ENCODE data around the gene SOX8.

Gene SOX8

GRCh38 chr16:989354-989814 lies 7.8 kb downstream of the SOX8 start:
- no peak for DNase-seq

GRCh38 chr16:990516-991291 lies 9.1 kb downstream of the SOX8 start:
- DNase-seq: no peak

DNA sequence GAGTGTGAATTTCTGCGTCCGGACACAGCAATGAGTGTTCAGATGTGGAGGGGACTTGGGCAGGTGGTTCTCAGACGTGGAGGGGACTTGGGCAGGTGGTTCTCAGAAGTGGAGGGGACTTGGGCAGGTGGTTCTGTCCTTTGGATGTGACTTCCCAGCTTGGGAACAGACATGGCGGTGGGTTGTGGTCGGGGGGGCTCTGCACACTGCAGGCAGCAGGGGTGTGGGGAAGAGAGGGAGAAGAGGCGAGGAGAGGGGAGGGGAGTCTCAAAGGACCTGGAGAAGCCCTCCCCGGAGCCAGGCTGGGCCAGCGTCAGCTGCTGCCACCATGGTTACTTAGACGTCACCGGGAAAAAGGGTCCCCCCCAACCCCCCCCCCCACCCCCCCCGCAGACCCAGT lies 9.8 kb downstream of the SOX8 start:
- DNase-seq: no peak

GRCh38 chr16:991773-992172 lies 10.2 kb downstream of the SOX8 start:
- no peak for DNase-seq

DNA sequence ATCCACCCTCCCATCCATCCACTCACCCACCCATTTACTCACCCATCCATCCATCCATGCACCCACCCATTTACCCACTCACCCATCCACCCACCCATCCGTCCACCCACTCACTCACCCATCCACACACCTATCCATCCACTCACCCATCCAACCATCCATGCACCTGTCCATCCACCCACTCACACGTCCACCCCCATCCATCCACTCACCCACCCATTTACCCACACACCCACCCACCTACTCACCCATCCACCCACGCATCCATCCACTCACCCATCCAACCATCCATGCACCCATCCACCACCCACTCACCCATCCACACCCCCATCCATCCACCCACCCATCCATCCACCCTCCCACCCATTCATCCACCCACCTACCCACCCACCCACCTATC lies 12.2 kb downstream of the SOX8 start:
- no peak for DNase-seq

GRCh38 chr16:995087-995486 lies 13.5 kb downstream of the SOX8 start:
- DNase-seq: no peak

- DNase-seq: no peak
Measured at GRCh38 chr16:995783-996182, 14.2 kb downstream of the SOX8 start.

DNA sequence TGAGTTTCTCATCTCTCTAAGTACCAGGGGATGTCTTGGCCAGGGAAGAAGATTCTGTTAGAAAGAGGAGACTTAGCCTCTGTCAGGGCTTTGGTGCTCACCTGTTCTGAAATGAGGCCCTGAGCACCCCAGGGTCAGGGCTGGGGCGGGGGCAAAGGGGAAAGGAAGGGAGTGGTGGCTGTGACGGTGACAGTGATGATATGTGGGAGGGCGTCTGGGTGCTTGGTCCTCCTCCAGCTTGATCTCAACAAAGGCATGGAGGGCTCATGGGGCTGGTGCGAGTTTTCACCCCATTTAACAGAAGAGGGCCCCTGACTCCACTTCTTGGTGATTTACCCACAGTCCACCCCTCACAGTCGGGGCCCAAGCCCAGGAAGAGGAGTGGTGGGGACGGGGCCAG lies 15.1 kb downstream of the SOX8 start:
- peak; percentile 32 to 54 for DNase-seq

GRCh38 chr16:997440-998051 lies 16.0 kb downstream of the SOX8 start:
- DNase-seq: peak; percentile 84 to 85

DNA sequence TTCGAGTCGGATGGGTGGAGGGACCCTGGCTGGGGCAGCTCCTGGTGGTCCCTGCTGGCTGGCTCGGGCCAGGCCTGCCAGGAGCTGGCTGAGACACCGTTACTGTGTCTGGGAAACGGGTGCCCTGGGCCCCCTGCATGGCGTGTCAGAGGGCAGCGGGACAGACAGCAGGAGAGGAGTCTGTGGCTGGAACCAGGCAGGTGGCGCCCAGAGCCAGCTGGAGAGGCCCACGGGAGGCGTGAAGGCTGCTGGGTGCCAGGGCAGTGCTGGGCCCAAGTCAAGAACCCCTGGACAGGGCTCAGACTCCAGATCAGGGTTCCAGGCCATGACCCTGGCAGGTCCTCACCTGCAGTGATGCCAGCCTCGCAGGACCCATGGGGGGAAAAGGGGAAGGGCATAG lies 16.6 kb downstream of the SOX8 start:
- no peak for DNase-seq

DNA sequence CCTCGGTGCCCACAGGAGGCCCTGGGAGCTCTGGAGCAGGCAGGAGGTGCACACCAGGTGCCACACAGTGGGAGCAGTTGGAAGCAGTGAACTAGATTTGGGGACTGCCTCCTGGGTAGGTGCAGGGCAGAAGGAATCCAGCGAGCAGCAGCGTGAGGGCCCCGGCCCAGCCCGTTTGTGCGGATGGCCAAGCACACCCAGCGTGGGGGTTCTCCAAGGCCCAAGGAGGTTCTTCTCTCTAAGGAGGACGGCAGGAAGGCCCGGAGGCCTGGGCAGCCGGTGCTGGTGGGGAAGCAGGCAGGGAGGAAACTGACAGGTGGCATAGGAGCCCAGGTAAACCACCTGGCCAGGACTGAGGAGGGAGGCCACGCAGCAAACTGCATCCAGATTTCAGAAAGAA lies 17.0 kb downstream of the SOX8 start:
- no peak for DNase-seq

DNA sequence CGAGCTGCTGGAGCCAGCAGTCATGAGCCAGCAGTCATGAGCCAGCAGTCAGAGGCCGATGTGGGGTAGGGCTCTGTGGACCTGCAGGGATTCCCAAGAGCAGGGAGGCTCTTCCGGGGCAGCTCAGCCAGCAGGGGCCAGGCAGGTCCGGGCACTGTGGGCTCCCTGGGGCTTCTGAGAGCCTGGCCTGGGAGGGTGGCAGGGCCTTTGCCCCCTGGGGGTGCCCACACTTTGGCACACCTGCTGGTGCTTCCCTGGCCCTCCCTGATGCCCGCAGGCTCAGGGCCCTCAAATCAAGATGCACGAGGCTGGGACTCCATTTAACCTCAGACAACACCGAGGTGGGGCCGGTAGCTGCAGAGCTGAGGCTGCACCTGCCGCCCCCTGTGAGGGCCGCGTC lies 18.1 kb downstream of the SOX8 start:
- DNase-seq: no peak

- DNase-seq: no peak
Measured at GRCh38 chr16:1000608-1001007, 19.0 kb downstream of the SOX8 start.

DNA sequence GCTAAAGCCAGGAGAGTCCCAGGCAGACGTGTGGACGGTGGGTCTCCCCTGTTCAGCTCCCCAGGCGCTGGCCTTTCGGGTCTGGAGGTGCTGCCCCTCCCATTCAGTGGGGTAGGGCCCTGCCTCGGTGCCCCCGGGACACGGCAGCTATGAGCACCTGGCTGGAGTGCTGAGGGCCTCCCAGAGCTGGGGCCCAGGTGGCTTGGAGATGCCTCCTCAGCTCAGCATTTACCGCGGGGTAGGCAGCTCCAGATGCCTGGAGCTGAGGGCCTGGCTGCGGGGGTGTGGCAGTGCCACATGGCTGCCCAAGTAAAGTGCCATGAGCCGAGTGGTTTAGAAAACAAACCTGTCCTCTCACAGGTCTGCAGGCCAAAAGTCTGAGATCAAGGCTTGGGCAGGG lies 19.5 kb downstream of the SOX8 start:
- no peak for DNase-seq

DNA sequence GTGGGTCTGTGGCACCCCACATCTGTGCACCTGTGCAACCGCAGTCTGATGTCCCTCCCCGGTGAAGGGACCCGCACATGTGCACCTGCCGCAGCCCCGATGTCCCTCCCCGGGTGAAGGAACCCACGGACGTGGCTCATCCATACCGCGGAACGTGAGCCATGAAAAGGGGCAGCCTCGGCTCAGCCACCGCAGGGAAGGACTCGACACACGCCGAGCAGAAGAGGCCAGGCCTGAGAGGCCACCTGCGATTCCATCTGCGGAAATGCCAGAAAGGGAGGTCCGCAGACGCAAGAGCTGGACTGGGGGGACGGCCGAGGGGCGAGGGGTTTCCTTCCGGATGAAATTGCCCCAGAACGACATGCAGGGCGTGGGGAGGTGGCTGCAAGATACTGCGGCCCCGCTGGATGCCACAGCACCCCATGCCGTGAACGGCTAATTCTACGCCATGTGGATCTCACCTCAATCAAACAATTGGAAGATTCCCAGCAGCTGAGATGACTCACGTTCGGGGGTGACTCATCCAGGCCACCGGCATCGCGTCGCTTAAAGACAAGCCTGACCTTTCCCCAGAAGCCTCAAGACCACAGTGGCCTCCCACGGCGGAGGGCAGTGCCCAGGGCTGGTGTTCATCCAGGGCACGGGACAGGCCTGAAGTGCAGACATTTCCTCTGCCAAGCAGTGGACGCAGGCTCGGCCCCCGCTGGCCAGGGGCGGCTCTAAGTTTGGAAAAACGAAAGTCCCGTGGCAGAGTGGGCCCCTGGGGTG lies 21.0 kb downstream of the SOX8 start:
- peak; percentile 84 to 88 for DNase-seq

DNA sequence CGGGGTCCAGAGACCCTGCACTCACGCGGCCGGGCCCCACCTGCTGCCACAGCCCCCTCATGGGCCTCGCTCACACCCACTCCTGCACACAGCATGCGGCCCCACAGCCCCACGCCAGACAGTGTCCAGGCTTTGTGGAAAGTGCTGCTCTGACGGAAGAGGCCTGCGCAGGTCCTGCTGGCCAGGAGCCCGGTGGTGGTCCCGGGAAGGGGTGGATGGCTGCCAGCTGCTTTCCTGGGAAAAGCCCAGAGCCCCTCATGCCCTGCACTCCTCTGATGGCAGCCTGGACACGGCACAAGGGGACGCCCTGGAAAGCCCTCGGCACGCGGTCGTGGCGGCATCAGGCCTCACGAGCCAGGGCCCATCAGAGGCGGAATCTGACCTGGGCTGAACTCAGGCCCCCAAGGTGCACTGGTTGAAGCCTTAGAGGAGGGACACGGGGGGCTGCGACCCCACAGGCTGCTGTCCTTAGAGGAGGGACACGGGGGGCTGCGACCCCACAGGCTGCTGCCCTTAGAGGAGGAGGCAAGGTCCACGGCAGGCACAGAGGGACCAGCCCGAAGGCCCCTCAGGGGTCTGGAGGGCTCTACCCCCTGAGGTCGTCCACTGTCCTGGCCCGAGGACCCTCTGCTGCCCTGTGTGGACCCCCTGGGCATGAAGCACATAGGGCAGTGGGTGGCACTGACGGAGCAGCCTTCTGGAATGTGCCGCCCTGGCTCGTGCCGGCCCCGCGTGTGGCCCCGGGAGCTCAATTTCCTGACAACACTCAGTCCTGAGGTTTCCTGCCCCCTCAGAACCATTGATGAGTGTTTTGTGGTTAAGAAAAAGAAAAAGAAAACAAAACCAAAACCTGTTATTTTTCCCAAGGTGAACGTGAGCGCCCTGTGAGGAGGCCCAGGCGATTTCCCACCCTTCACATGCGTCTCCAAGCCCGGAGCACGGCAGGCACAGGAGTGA lies 22.1 kb downstream of the SOX8 start:
- peak; percentile 47 to 53 for DNase-seq

DNA sequence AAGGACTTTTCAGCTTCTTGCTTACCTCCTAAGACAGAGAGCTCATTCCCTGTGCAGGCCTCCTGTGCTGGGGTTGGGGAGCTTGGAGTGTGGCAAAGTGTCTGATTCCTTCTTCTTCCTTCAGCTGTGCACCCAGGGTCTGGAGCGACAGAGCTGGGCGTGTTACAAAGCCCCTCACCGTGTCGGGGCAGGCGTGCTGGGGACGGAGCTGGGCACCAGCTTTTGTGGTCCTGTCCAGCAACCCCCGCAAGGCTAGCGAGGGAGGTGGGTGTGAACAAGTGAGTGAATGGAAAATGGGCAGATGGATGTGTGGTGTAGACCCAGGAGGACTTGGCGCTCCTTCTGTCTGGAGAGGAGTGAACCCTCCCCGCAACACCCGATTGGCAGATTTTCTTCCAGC lies 23.7 kb downstream of the SOX8 start:
- no peak for DNase-seq

GRCh38 chr16:1006781-1007180 lies 25.2 kb downstream of the SOX8 start:
- no peak for DNase-seq

DNA sequence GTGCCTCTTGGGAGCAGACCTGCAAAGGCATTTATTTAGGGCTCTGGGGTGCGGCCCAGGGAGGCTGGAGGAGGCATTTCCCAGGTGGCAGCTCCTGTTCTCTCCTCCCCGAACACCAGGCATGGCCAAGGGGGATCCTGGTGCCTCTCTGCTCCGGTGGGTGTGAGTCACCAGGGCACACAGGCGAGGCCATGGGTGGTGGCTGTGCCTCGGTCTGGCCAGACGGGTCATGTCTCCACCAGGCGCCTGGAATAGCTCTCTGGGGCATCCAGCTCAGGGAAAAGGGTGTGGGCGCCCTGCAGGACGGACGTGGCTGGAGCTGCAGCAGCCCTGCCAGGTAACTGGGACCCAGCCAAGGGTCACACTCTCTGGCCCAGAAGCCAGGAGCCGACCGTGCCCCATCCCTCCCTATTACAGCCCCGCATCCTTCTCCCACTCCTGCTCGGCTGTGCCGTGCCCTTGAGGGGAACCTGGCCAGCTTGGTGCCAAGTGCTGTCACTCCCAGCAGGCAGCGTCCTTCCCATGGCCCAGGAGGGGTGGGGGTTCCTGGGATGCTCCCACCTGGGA lies 25.8 kb downstream of the SOX8 start:
- DNase-seq: no peak

DNA sequence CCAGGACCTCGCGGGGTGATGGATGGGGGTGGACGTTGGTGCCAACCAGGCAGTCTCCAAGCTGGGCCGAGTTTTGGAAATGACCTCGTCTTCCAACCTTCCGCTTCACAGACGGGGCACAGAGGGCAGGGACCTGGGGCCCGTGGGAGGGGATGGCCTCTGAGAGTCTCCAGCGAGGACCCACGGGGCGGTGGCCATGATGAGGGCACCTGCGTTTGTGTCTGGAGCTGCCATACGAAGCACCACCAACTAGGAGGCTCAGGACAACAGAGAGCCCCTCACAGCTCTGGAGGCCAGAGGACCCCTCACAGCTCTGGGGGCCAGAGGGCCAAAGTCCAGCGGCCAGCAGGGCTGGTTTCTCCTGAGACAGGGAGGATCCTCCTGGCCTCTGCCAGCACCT lies 26.5 kb downstream of the SOX8 start:
- DNase-seq: no peak

DNA sequence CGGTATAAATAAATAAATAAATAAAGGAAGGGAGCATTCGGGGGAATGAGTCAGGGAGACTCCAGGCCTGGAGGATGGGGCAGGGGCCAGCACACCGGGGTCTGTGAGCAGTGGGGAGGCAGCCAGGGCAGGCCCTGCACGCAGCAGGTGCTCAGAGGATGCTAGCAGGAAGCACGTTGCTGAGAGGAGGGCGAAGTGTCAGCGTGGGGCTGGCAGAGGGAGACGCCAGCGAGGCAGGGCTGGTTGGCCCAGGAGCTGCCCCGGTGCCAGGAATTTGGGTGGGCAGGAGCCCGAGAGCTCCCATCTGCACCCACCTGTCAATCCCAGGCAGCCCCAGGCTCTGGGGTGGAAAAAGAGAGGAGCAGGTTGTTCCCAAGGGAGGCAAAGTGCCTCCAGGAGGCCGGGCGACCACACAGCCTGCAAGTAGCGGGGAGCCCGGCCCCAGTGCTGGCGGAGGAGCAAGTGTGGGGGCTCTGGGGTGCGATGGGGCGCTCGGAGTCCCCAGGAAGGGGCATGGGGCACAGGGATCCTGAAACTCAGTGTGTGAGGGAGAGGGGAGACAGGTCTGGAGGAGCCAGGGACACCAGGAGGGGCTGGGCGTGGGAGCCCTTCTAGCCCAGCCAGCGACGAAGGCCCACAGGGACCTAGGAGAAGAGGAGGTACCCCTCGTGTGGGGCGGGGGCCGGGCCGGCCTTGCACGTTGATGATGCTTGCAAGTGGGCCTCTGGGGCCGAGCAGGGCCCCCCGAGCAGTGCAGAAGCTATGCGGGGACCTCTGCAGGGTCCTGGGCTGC lies 28.0 kb downstream of the SOX8 start:
- no peak for DNase-seq

- DNase-seq: no peak
Measured at GRCh38 chr16:1010251-1010650, 28.7 kb downstream of the SOX8 start.
